Omental fat pad (tissue), 4 donors: ENCODE results near the gene SCAI. TPM values are rescaled to one million over a fixed set of nuclear protein-coding genes. Genes with fewer than 3 reads are reported as not detected.
"Not testable (repeated sequence)": the region's sequence is repeated elsewhere in the genome, so short reads cannot be mapped to it uniquely, and the experiment has no call there.

Source experiments
- ATAC-seq: fragments of 150-250 bp; one replicate; pipeline ENCODE4 v1.9.1; 2016; ENCODE audit warnings: mild to moderate bottlenecking, moderate library complexity; ENCODE audit not compliant: low FRiP score
- DNase-seq: peaks from one replicate; pipeline ENCODE4 v3.0.0-alpha.2; 2019; ENCODE audit warnings: low spot score
- CTCF ChIP-seq, 3 donors: fragments of 450-650 bp; IDR thresholded peaks; one replicate each; pipeline ENCODE4 v1.5.1; 2016 to 2017; ENCODE audit warnings: antibody characterized with exemption in 3 of 3, mild to moderate bottlenecking in 3 of 3, moderate library complexity in 2 of 3
- total RNA-seq, 4 donors: library from RNA; depleted of rRNA; stranded (reverse); fragments of >200 nt; gene quantifications; one replicate each; pipeline ENCODE4 v1.1.0, GENCODE V29; 2016

The SCAI gene
- total RNA-seq, 4 donors from 2014 or later, result 4.0 to 9.1 (median 6.6) TPM

DNA sequence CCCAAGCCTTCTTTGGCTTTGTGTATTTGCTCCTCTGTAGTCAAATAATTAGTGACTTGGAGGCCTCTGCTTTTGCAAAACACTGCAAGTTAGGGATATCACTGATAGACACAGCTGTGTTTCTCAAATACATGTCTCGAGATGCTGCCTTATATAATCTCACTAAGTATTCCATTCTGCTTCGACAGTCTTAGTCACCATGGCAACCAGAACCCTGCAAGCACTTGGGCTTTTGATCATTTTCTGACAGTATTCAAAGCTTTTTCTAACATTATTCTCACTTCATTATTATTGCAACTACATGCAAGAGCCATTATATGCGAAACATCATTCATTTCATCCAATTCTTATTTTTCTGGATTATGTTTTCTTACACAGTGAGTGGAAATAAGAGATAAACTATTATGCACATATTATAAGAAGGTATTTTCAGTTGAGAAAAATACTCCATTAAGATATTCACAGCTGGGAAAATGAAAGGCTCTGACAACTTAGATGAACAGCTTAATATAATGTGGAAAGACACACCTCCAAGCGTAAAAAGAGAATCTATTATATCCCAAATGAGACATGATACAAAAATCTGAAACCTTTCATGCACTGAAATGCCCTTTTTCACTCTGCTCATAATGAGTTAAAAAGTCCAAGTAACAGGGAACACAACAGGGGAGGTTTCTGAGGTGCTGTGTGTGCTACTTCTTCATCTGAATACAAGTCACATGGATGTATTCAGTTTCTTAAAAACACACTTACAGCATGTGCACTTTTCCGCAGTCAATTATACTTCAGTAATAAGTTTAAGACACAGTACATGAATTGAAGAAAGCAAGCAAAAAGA lies 93.9 kb downstream of the SCAI start:
- TF ChIP-seq CTCF (IDR thresholded peaks at IDR 0.05), result no peak
- ATAC-seq, result no peak
- DNase-seq, result no peak

GRCh38 chr9:125043631-125044030 lies 99.7 kb downstream of the SCAI start:
- no peak for ATAC-seq
- DNase-seq, result no peak
- TF ChIP-seq CTCF (IDR thresholded peaks at IDR 0.05), result no peak

DNA sequence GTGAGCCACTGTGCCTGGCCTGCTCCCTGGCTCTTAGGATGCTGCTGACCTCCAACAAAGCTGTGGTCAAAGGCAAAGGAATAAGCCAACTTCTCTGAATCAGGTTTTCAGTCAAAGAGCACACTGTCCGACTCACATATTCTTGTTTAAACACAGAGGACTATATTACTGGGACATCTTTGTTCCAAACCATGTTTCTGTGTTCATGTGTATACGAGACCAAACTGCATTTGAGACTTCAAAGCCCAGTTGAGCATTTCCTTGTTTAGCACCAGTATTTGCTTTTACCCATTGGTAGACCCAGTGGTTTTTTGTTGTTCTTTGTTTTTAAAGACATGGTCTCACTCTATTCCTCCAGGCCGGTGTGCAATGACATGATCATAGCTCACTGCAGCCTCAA lies 100.2 kb downstream of the SCAI start:
- no peak for TF ChIP-seq CTCF (IDR thresholded peaks at IDR 0.05)
- ATAC-seq, result no peak
- no peak for DNase-seq

DNA sequence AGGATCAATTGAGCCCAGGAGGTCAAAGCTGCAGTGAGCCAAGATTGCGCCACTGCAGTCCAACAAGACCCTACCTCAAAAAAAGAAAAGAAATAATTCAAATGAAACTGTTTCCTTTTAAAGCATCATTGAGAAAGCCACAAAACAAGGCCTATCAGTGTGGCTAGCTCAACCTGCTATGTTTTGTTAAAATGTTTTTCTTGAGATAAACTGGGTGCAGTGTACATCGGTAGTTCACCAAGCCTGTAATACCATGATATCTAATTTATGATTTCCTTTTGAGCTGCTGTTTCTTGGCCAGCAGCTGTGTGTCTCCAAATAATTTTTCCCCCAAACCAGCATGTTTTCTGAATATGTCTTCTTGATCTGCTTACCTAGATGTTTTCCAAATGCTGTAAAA lies 105.2 kb downstream of the SCAI start:
- no peak for DNase-seq
- no peak for ATAC-seq
- no peak for TF ChIP-seq CTCF (IDR thresholded peaks at IDR 0.05)

GRCh38 chr9:125028041-125028440 lies 115.3 kb downstream of the SCAI start:
- no peak for TF ChIP-seq CTCF (IDR thresholded peaks at IDR 0.05)
- ATAC-seq, result no peak
- DNase-seq, result no peak

DNA sequence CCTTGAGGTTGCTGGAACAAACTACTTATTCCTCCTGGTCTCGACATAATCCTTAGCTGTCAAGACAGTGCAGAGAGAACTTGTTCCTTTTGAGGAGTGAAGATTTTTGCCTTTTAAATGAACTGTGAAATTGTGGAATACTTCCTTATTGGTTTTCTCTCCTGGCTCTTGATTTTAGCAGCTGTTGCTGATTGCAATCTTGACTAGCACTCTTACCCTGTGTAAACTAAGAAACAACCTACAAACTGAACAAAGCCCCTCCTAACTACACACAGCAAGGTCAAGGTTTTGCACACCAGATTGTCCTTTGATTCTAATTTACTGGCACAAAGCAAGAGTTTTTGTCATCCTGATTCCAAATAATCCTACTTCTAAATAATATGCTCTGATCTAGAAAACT lies 118.4 kb downstream of the SCAI start:
- TF ChIP-seq CTCF (IDR thresholded peaks at IDR 0.05), result no peak
- no peak for DNase-seq
- ATAC-seq, result no peak

DNA sequence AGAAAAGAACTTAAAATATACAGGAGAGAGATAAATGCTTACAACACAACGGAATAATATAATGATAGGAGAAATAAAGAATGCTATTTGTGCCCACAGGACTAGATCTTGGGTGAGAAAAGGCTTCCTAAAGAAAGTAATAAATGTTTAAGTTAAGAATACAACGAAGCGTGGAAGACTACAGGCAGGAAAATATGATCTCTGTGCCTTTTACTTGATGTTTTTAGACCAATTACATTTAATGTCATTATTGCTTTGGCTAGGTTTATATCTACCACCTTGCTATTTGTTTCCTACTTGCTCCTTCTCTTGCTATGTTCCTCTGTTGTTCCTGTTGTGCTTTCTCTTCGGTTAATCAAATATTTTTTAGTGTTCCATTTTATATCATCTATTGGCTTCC lies 122.3 kb downstream of the SCAI start:
- DNase-seq, result no peak
- TF ChIP-seq CTCF (IDR thresholded peaks at IDR 0.05), result no peak
- ATAC-seq, result no peak

- not testable (repeated sequence) for ATAC-seq, DNase-seq
Observed at GRCh38 chr9:125015655-125016054, 127.7 kb downstream of the SCAI start.

DNA sequence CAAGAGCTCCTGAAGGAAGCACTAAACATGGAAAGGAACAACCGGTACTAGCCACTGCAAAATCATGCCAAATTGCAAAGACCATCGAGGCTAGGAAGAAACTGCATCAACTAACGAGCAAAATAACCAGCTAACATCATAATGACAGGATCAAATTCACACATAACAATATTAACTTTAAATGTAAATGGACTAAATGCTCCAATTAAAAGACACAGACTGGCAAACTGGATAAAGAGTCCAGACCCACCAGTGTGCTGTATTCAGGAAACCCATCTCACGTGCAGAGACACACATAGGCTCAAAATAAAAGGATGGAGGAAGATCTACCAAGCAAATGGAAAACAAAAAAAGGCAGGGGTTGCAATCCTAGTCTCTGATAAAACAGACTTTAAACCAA lies 131.3 kb downstream of the SCAI start:
- not testable (repeated sequence) for ATAC-seq, DNase-seq
